Fibroblast of lung (primary cell): ENCODE results near the gene REPIN1. TPM values are rescaled to one million over a fixed set of nuclear protein-coding genes. Genes with fewer than 3 reads are reported as not detected.

Experiments used
- DNase-seq, 2 donors: peaks; one replicate each; pipeline versions ENCODE4 v3.0.0 to v3.0.0-alpha.2; 2010; ENCODE audit warnings: low read depth in 2 of 2
- H2AFZ ChIP-seq: 2 replicates; pipeline ENCODE4 v1.5.1; 2012; ENCODE audit warnings: low read length, control low read depth, inconsistent platforms
- H3K27ac ChIP-seq: 2 replicates; pipeline ENCODE4 v1.5.1; 2011; ENCODE audit warnings: low read length, control low read depth; ENCODE audit not compliant: insufficient read depth
- H3K27me3 ChIP-seq: 2 replicates; pipeline ENCODE4 v1.5.1; 2011; ENCODE audit warnings: mild to moderate bottlenecking, low read length; ENCODE audit not compliant: control insufficient read depth, insufficient read depth
- H3K36me3 ChIP-seq: 2 replicates; pipeline ENCODE4 v1.5.1; 2011; ENCODE audit warnings: low read length; ENCODE audit not compliant: control insufficient read depth, insufficient read depth
- H3K4me1 ChIP-seq: 2 replicates; pipeline ENCODE4 v1.5.1; 2011; ENCODE audit warnings: low read length; ENCODE audit not compliant: control insufficient read depth, insufficient read depth; ENCODE audit errors: extremely low read depth
- H3K4me2 ChIP-seq: 2 replicates; pipeline ENCODE4 v1.5.1; 2011; ENCODE audit warnings: low read length, control low read depth; ENCODE audit not compliant: insufficient read depth; ENCODE audit errors: extremely low read depth
- H3K4me3 ChIP-seq, 4 experiments: fragments of 200-600 bp in 1 of 4; sonication (generic) in 1 of 4; replicated peaks in 1 of 4; 2 replicates each; pipeline ENCODE4 v1.5.1; 2011 to 2016; ENCODE audit warnings: low read length in 4 of 4, low read depth in 3 of 4, mild to moderate bottlenecking in 3 of 4, control low read depth in 2 of 4, inconsistent platforms in 1 of 4, mixed read lengths in 1 of 4; ENCODE audit not compliant: insufficient read depth in 1 of 4; ENCODE audit errors: control extremely low read depth in 1 of 4
- H3K79me2 ChIP-seq: 2 replicates; pipeline ENCODE4 v1.5.1; 2012; ENCODE audit warnings: mild to moderate bottlenecking, low read length, inconsistent platforms; ENCODE audit not compliant: control insufficient read depth, insufficient read depth
- H3K9ac ChIP-seq: 2 replicates; pipeline ENCODE4 v1.5.1; 2011; ENCODE audit warnings: mild to moderate bottlenecking, low read length, control low read depth; ENCODE audit not compliant: insufficient read depth
- H3K9me3 ChIP-seq: 2 replicates; pipeline ENCODE4 v1.5.1; 2012; ENCODE audit warnings: low read depth, low read length; ENCODE audit not compliant: control insufficient read depth, insufficient read depth
- H4K20me1 ChIP-seq: 2 replicates; pipeline ENCODE4 v1.5.1; 2011; ENCODE audit warnings: low read length; ENCODE audit not compliant: control insufficient read depth, insufficient read depth; ENCODE audit errors: extremely low read depth
- EZH2 ChIP-seq: IDR thresholded peaks from 2 replicates; pipeline ENCODE4 v1.5.1; 2012; ENCODE audit warnings: low read length, control low read depth, mild to moderate bottlenecking; ENCODE audit errors: missing control alignments
- polyA plus RNA-seq, 2 donors: library from polyadenylated mRNA; depleted of rRNA in 1 of 2; stranded (reverse) in 1 of 2; unstranded in 1 of 2; fragments of >200 nt; gene quantifications; 2 replicates each; pipeline ENCODE4 v1.2.1, GENCODE V29; 2011 to 2012; ENCODE audit warnings: missing spikeins in 1 of 2
- total RNA-seq: library from RNA; depleted of rRNA; stranded (reverse); fragments of >200 nt; gene quantifications from 2 replicates; pipeline ENCODE4 v1.2.1, GENCODE V29; 2014
- TF ChIP-seq, protein P1 (sequence below), 2 donors: IDR thresholded peaks in 1 of 2; conservative IDR thresholded peaks in 1 of 2; 1 replicate in 1 of 2; 2 replicates in 1 of 2; pipeline ENCODE4 v1.5.1; 2011 to 2012; ENCODE audit warnings: low read length in 2 of 2, control low read depth in 1 of 2, inconsistent platforms in 1 of 2, low read depth in 1 of 2, mild to moderate bottlenecking in 1 of 2

The REPIN1 gene
- total and polyA plus RNA-seq, 2 donors (not counting 1 experiment from before 2014, with no cell fraction given), result 20.8 to 41.3 TPM

DNA sequence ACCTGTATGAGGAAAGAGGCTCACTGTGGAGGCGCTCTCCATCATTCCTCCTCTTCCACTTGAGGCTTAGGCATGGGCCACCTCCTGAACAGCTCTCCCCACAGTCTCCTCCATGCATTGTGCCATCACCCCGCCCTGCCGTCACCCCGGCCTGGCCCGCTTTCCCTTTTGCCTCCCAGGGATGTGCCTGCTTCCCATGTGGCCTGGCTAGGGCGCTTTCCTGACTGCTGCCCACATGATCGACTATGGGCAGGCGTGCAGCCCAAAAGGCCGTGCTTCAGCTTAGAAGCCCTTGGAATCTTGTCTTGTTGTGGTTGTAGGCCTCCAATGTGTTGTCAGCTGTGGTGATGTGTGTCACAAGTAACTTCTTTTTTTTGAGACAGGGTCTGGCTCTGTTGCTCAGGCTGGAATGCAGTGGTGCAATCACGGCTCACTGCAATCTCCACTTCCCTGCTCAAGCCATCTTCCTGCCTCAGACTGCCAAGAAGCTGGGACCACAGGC is 43.5 kb upstream of the REPIN1 start:
- H3K9ac ChIP-seq, result no peak overlapping the region
- H3K79me2 ChIP-seq, result no peaks in the 10 kb centered on the region
- no peaks in the 10 kb centered on the region for H3K4me1 ChIP-seq
- no peak overlapping the region for H3K27ac ChIP-seq
- no peak overlapping the region for H3K4me3 ChIP-seq
- no peaks in the 10 kb centered on the region for H4K20me1 ChIP-seq
- H3K27me3 ChIP-seq, result no peaks in the 10 kb centered on the region
- no peak overlapping the region for H2AFZ ChIP-seq
- TF ChIP-seq EZH2, result no peak
- TF ChIP-seq, protein P1, sequence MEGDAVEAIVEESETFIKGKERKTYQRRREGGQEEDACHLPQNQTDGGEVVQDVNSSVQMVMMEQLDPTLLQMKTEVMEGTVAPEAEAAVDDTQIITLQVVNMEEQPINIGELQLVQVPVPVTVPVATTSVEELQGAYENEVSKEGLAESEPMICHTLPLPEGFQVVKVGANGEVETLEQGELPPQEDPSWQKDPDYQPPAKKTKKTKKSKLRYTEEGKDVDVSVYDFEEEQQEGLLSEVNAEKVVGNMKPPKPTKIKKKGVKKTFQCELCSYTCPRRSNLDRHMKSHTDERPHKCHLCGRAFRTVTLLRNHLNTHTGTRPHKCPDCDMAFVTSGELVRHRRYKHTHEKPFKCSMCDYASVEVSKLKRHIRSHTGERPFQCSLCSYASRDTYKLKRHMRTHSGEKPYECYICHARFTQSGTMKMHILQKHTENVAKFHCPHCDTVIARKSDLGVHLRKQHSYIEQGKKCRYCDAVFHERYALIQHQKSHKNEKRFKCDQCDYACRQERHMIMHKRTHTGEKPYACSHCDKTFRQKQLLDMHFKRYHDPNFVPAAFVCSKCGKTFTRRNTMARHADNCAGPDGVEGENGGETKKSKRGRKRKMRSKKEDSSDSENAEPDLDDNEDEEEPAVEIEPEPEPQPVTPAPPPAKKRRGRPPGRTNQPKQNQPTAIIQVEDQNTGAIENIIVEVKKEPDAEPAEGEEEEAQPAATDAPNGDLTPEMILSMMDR (conservative IDR thresholded peaks at IDR 0.05 in 1 of 2, IDR thresholded peaks at IDR 0.05 in 1 of 2; ENCODE audit: low read depth in 1 of 2, low read length in 2 of 2), result no peak
- H3K36me3 ChIP-seq, result no peaks in the 10 kb centered on the region
- DNase-seq, result peak; percentile 68 to 77
- no peak overlapping the region for H3K4me2 ChIP-seq
- H3K9me3 ChIP-seq, result no peaks in the 10 kb centered on the region

DNA sequence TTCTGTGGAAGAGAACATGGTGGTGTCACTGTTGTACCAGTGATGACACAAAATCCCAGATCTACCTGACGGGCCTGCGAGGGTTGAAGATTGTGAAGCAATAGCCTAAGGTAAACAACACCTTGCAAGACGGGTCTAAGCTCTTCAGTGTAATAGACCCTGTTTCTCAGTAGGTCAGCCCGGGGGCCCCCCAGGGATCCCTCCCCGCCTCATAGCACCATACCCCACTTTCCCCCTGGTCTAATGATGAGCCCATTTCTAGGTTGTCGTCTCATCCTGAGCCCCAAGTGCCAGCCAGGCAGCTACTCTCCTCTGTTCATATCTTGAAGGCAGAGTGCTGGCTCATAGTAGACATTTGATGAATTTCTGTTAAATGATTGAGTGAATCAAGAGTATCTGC is 42.7 kb upstream of the REPIN1 start:
- no peaks in the 10 kb centered on the region for H3K4me1 ChIP-seq
- H3K9me3 ChIP-seq, result no peaks in the 10 kb centered on the region
- H4K20me1 ChIP-seq, result no peaks in the 10 kb centered on the region
- no peak for TF ChIP-seq EZH2
- TF ChIP-seq, protein P1 (conservative IDR thresholded peaks at IDR 0.05 in 1 of 2, IDR thresholded peaks at IDR 0.05 in 1 of 2; ENCODE audit: low read depth in 1 of 2, low read length in 2 of 2), result no peak
- no peak overlapping the region for H3K4me2 ChIP-seq
- no peak overlapping the region for H2AFZ ChIP-seq
- H3K4me3 ChIP-seq, result no peak overlapping the region
- H3K79me2 ChIP-seq, result no peaks in the 10 kb centered on the region
- no peaks in the 10 kb centered on the region for H3K36me3 ChIP-seq
- H3K27me3 ChIP-seq, result no peaks in the 10 kb centered on the region
- H3K9ac ChIP-seq, result no peak overlapping the region
- no peak for DNase-seq
- H3K27ac ChIP-seq, result no peak overlapping the region

DNA sequence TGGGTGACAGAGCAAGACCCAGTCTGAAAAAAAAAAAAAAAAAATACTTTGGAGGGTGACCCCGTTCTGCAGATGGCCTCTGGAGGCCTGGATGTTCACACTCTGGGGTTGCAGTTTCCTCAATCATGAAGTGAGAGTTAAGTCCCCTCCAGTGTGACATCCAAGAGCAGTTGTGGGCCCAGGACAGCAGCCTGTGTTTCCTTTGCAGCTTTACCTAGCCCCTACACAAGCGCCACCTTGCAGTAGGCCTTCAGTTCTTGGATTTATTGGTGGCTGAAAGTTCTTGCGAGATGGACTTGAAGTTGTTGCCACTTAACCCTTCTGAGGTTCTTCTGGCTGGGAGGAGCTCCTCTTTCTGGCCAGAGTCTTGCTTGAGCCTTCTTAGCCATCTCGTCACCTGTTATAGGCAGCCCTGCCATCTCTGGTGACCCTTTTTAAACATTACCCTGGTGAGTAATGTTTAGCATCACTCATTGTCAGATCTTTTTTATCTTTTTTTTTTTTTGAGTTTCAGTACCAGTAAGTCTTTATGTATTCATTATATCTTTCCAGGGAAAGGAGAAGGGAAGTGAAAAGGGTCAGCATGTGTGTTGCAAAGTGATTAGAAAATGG is 41.9 kb upstream of the REPIN1 start:
- Histone ChIP-seq H3K36me3 (no peaks in the 10 kb centered on the region), H3K9ac (no peak overlapping the region), H3K27me3 (no peaks in the 10 kb centered on the region), H3K79me2 (no peaks in the 10 kb centered on the region), H2AFZ (no peak overlapping the region), H3K9me3 (no peaks in the 10 kb centered on the region), H4K20me1 (no peaks in the 10 kb centered on the region), H3K4me1 (no peaks in the 10 kb centered on the region), H3K4me3 (no peak overlapping the region), H3K27ac (no peak overlapping the region), H3K4me2 (no peak overlapping the region)
- TF ChIP-seq EZH2, result no peak
- TF ChIP-seq, protein P1 (conservative IDR thresholded peaks at IDR 0.05 in 1 of 2, IDR thresholded peaks at IDR 0.05 in 1 of 2; ENCODE audit: low read depth in 1 of 2, low read length in 2 of 2), result no peak
- no peak for DNase-seq
